HCT116 (cell line): ENCODE data around the gene SIAH2. TPM values are rescaled to one million over a fixed set of nuclear protein-coding genes. Genes with fewer than 3 reads are reported as not detected.

Experiments
- ATAC-seq: fragments of 200-7000 bp; cut with Tn5 transposase; 2 replicates; pipeline ENCODE4 v1.9.1; 2020; ENCODE audit warnings: mild to moderate bottlenecking, moderate library complexity
- BruUV-seq: library from RNA; stranded (reverse); fragments of 400-500 nt; replicated peaks from 2 replicates; lab custom pipeline; 2021; lab: Mats Ljungman, UMichigan
- CTCF ChIA-PET: fragments of 300-600 bp; sonication (Branson Sonifier 250); formaldehyde crosslinking; loops from one replicate; lab custom pipeline; 2021; ENCODE audit warnings: antibody characterized with exemption; lab: Charles Lee
- POLR2A ChIA-PET: fragments of 300-600, 350-600 bp; sonication (Branson Sonifier 250); formaldehyde crosslinking; loops from one replicate; lab custom pipeline; 2021; ENCODE audit warnings: antibody characterized with exemption; lab: Charles Lee
- RAD21 ChIA-PET, 2 experiments: fragments of 300-600 bp; sonication (Branson Sonifier 250); formaldehyde crosslinking; loops; one replicate each; lab custom pipeline; 2023; ENCODE audit warnings: low total read pairs in 2 of 2; ENCODE audit not compliant: uncharacterized antibody in 2 of 2, unreplicated experiment in 2 of 2, low non-redundant PET in 1 of 2; lab: Charles Lee
- DNase-seq: peaks from one replicate; pipeline ENCODE4 v3.0.0-alpha.2; 2010; ENCODE audit warnings: low read depth, low spot score
- H2AFZ ChIP-seq: fragments of 200-600 bp; shearing (Covaris generic), sonication (generic); 2 replicates; pipeline ENCODE4 v1.6.1; 2017; ENCODE audit warnings: low read depth, mixed run types, mixed read lengths, antibody characterized with exemption, low read length; ENCODE audit not compliant: poor library complexity, severe bottlenecking
- H3K27ac ChIP-seq: 2 replicates; pipeline ENCODE4 v1.5.1; 2012; ENCODE audit warnings: low read depth, low read length
- H3K27me3 ChIP-seq: fragments of 200-600 bp; sonication (generic); 2 replicates; pipeline ENCODE4 v1.6.1; 2016; ENCODE audit warnings: mixed run types, low read length, mixed read lengths; ENCODE audit not compliant: insufficient read depth
- H3K36me3 ChIP-seq, 2 experiments: fragments of 200-500 bp in 1 of 2; fragments of 200-600 bp in 1 of 2; sonication (Bioruptor generic) in 1 of 2; sonication (generic) in 1 of 2; 2 replicates each; pipeline versions ENCODE4 v1.5.1 to v1.6.1; 2014 to 2016; ENCODE audit warnings: low read length in 2 of 2, inconsistent platforms in 1 of 2, mixed read lengths in 1 of 2, mixed run types in 1 of 2; ENCODE audit not compliant: insufficient read depth in 2 of 2, control insufficient read depth in 1 of 2
- H3K4me1 ChIP-seq, 2 experiments: fragments of 200-600 bp in 1 of 2; sonication (generic) in 1 of 2; 2 replicates each; pipeline versions ENCODE4 v1.5.1 to v1.6.1; 2012 to 2017; ENCODE audit warnings: low read length in 2 of 2, inconsistent platforms in 1 of 2, mild to moderate bottlenecking in 1 of 2, mixed read lengths in 1 of 2, mixed run types in 1 of 2, moderate library complexity in 1 of 2; ENCODE audit not compliant: insufficient read depth in 2 of 2, control insufficient read depth in 1 of 2
- H3K4me2 ChIP-seq: fragments of 200-600 bp; sonication (generic); 2 replicates; pipeline ENCODE4 v1.6.1; 2017; ENCODE audit warnings: mixed run types, low read length, mixed read lengths
- H3K4me3 ChIP-seq, 2 experiments: fragments of 200-600 bp in 1 of 2; sonication (generic) in 1 of 2; replicated peaks in 1 of 2; 2 replicates each; pipeline ENCODE4 v1.5.1; 2011 to 2016; ENCODE audit warnings: low read length in 2 of 2, control low read depth in 1 of 2, low read depth in 1 of 2, mild to moderate bottlenecking in 1 of 2, mixed read lengths in 1 of 2, mixed run types in 1 of 2
- H3K79me2 ChIP-seq: fragments of 200-600 bp; sonication (generic); 2 replicates; pipeline ENCODE4 v1.6.1; 2017; ENCODE audit warnings: mild to moderate bottlenecking, mixed run types, low read length, moderate library complexity, mixed read lengths; ENCODE audit not compliant: insufficient read depth
- H3K9ac ChIP-seq: fragments of 200-600 bp; sonication (generic); 2 replicates; pipeline ENCODE4 v1.6.1; 2016; ENCODE audit warnings: low read length, mixed read lengths
- H3K9me2 ChIP-seq: fragments of 200-600 bp; sonication (generic), shearing (Covaris generic); 2 replicates; pipeline ENCODE4 v1.6.1; 2017; ENCODE audit warnings: mixed run types, mild to moderate bottlenecking, moderate library complexity; ENCODE audit not compliant: insufficient read depth
- H3K9me3 ChIP-seq, 2 experiments: fragments of 200-500 bp in 1 of 2; fragments of 200-600 bp in 1 of 2; sonication (Bioruptor generic) in 1 of 2; sonication (generic) in 1 of 2; 2 replicates each; pipeline ENCODE4 v1.6.1; 2014 to 2017; ENCODE audit warnings: low read length in 2 of 2, mixed read lengths in 2 of 2, inconsistent platforms in 1 of 2, low read depth in 1 of 2, mild to moderate bottlenecking in 1 of 2, mixed run types in 1 of 2, moderate library complexity in 1 of 2; ENCODE audit not compliant: control insufficient read depth in 1 of 2, insufficient read depth in 1 of 2
- H4K20me1 ChIP-seq: fragments of 200-600 bp; sonication (generic), shearing (Covaris generic); 2 replicates; pipeline ENCODE4 v1.6.1; 2017; ENCODE audit warnings: mixed run types, mild to moderate bottlenecking, moderate library complexity; ENCODE audit not compliant: insufficient read depth
- CBX3 ChIP-seq: IDR thresholded peaks from 2 replicates; pipeline ENCODE4 v1.6.1; 2012; ENCODE audit warnings: low read depth
- CEBPB ChIP-seq: IDR thresholded peaks from 2 replicates; pipeline ENCODE4 v1.6.1; 2012; ENCODE audit warnings: low read depth
- EZH2 ChIP-seq: fragments of 200-600 bp; sonication (generic); IDR thresholded peaks from 2 replicates; pipeline ENCODE4 v1.6.1; 2017; ENCODE audit warnings: antibody characterized with exemption, mixed run types
- EZH2phosphoT487 ChIP-seq: fragments of 200-600 bp; IDR thresholded peaks from 2 replicates; pipeline ENCODE4 v1.6.1; 2018; ENCODE audit warnings: antibody characterized with exemption, borderline replicate concordance
- JUND ChIP-seq: IDR thresholded peaks from 2 replicates; pipeline ENCODE4 v1.6.1; 2012
- POLR2A ChIP-seq: IDR thresholded peaks from 2 replicates; pipeline ENCODE4 v1.7.0; 2011; ENCODE audit warnings: borderline replicate concordance; ENCODE audit not compliant: insufficient read depth, insufficient read length; ENCODE audit errors: extremely low read depth
- POLR2AphosphoS5 ChIP-seq: IDR thresholded peaks from 2 replicates; pipeline ENCODE4 v1.6.1; 2011; ENCODE audit warnings: mild to moderate bottlenecking, low read depth, low read length, moderate library complexity
- RAD21 ChIP-seq: IDR thresholded peaks from 2 replicates; pipeline ENCODE4 v1.6.1; 2012; ENCODE audit warnings: low read depth, mild to moderate bottlenecking
- SP1 ChIP-seq: IDR thresholded peaks from 2 replicates; pipeline ENCODE4 v1.6.1; 2012; ENCODE audit warnings: low read depth
- SRF ChIP-seq: IDR thresholded peaks from 2 replicates; pipeline ENCODE4 v1.6.1; 2012; ENCODE audit warnings: low read depth
- TCF7L2 ChIP-seq: IDR thresholded peaks from 2 replicates; pipeline ENCODE4 v1.7.0; 2011; ENCODE audit warnings: borderline replicate concordance, inconsistent platforms; ENCODE audit not compliant: insufficient read depth, insufficient read length; ENCODE audit errors: extremely low read depth
- YY1 ChIP-seq: IDR thresholded peaks from 2 replicates; pipeline ENCODE4 v1.6.1; 2011; ENCODE audit warnings: low read length, low read depth, moderate library complexity, mild to moderate bottlenecking; ENCODE audit not compliant: insufficient replicate concordance; ENCODE audit errors: extremely low read depth
- ZBTB33 ChIP-seq: IDR thresholded peaks from 2 replicates; pipeline ENCODE4 v1.6.1; 2011; ENCODE audit warnings: mild to moderate bottlenecking, low read length, moderate library complexity; ENCODE audit not compliant: insufficient replicate concordance; ENCODE audit errors: extremely low read depth
- ZFX ChIP-seq: fragments of 450-650 bp; IDR thresholded peaks from 2 replicates; pipeline ENCODE4 v1.6.1; 2017
- intact Hi-C: fragments of 100-400 bp; cut with micrococcal nuclease; formaldehyde crosslinking; loops from 2 replicates; pipeline ENCODE4 v1.10.0; 2022
- total RNA-seq: library from RNA; stranded (reverse); gene quantifications from one replicate; pipeline ENCODE4 v1.2.1, GENCODE V29; 2021; ENCODE audit not compliant: unreplicated experiment

The SIAH2 gene
- total RNA-seq, 1 experiment from 2014 or later: 39.9 TPM

- Histone ChIP-seq H3K27ac (no peak overlapping the region), H3K27me3 (no peaks in the 10 kb centered on the region), H4K20me1 (no peaks in the 10 kb centered on the region), H3K9me2 (no peaks in the 10 kb centered on the region), H3K36me3 (no peaks in the 10 kb centered on the region), H3K9ac (no peak overlapping the region), H3K79me2 (no peaks in the 10 kb centered on the region), H3K9me3 (no peaks in the 10 kb centered on the region), H2AFZ (no peak overlapping the region), H3K4me2 (no peak overlapping the region), H3K4me1 (no peaks in the 10 kb centered on the region), H3K4me3 (no peak overlapping the region)
- DNase-seq: no peak
- no TSS peak for BruUV-seq
- intact Hi-C loops: no loop called here
- ChIA-PET POLR2A (interaction anchor here (1.4 kb wide), 1 partner anchor 11 kb away, joined by 4 read pairs; the partner anchor contains the start of gene SIAH2), CTCF (interaction anchor here (0.9 kb wide), 1 partner anchor 9 kb away, joined by 3 read pairs; no protein-coding TSS in a partner anchor), RAD21 (no interaction called here)
- TF ChIP-seq JUND (no peak), CEBPB (no peak), EZH2phosphoT487 (no peak), POLR2A (no peak), SRF (no peak), TCF7L2 (no peak), EZH2 (no peak), SP1 (no peak), POLR2AphosphoS5 (no peak), YY1 (no peak), ZBTB33 (no peak), CBX3 (no peak), RAD21 (no peak), ZFX (no peak)
- no peak for ATAC-seq
Measured at GRCh38 chr3:150773616-150774192, 10.7 kb upstream of the SIAH2 start.
